Neuron (in vitro differentiated cells): ENCODE data around the gene TRERF1.

Experiments
- H2AFZ ChIP-seq: one replicate; pipeline ENCODE4 v1.6.1; 2013; ENCODE audit warnings: low read depth, mild to moderate bottlenecking, inconsistent platforms, low read length, moderate library complexity
- H3K27me3 ChIP-seq: one replicate; pipeline ENCODE4 v1.6.1; 2013; ENCODE audit warnings: low read length; ENCODE audit not compliant: insufficient read depth
- H3K36me3 ChIP-seq: one replicate; pipeline ENCODE4 v1.6.1; 2013; ENCODE audit warnings: low read length; ENCODE audit not compliant: insufficient read depth
- H3K4me1 ChIP-seq: one replicate; pipeline ENCODE4 v1.6.1; 2013; ENCODE audit warnings: low read length; ENCODE audit not compliant: insufficient read depth
- H3K4me3 ChIP-seq: 2 replicates; pipeline ENCODE4 v1.5.1; 2013; ENCODE audit warnings: mild to moderate bottlenecking, low read length, moderate library complexity
- H3K9me3 ChIP-seq: one replicate; pipeline ENCODE4 v1.6.1; 2013; ENCODE audit warnings: low read length

The TRERF1 gene

GRCh38 chr6:42264852-42265390, 186.8 kb downstream of the TRERF1 start:
- Histone ChIP-seq H3K27me3 (no peaks in the 10 kb centered on the region), H3K36me3 (peaks cover 50% of the 10 kb centered on the region), H3K4me1 (no peaks in the 10 kb centered on the region), H3K9me3 (no peaks in the 10 kb centered on the region), H2AFZ (no peak overlapping the region), H3K4me3 (no peak overlapping the region)

GRCh38 chr6:42264162-42264851, 187.4 kb downstream of the TRERF1 start:
- H2AFZ ChIP-seq = no peak overlapping the region
- peaks cover 45% of the 10 kb centered on the region for H3K36me3 ChIP-seq
- H3K4me1 ChIP-seq = no peaks in the 10 kb centered on the region
- no peak overlapping the region for H3K4me3 ChIP-seq
- no peaks in the 10 kb centered on the region for H3K27me3 ChIP-seq
- H3K9me3 ChIP-seq = no peaks in the 10 kb centered on the region

DNA sequence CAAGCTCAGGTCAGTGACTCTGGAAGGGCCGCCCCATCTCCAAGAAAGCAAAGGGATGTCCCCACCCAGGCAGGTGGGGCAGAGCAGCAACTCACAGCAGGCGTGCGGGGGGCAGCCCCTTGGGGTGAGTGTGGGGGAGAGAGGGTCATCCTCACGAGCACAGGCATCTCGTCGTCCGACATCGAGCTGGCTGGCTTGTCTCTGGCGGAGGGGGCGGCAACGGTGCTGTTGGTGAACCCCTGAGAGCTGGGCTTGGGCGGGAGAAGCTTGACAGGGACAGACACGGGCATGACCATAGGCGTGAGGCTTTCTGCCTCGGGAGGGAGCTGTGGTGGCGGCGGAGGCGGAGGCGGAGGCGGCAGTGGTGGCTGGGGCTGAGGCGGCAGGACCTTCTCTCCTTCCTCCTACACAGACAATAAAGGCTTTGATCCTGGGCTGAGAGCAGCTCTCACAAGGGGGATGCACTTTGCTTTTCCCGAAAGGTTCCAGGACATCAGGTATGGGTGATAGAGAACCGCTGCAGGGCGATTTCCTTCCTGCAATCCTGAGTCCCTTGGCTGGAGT, 188.5 kb downstream of the TRERF1 start:
- no peak overlapping the region for H3K4me3 ChIP-seq
- H3K9me3 ChIP-seq = no peaks in the 10 kb centered on the region
- no peaks in the 10 kb centered on the region for H3K4me1 ChIP-seq

DNA sequence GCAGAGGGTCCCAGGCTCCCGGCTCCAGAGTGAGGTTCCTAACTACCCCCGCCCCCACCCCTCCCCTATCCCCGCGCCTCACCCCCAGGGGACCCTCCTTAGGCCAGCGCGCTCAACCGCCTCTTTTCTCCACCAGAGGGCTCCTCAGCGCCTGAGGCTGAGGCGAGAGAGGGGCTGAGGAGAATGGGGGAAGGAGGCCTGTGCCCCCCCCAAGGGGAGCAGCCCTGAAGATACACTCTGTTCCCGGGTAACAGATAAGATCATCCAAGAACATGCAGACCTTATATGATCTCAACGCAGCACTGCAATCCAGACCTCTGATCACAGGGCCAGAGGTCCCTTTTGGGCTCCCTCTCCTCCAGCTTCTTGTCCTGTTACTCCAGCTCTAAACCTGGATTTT, 190.8 kb downstream of the TRERF1 start:
- Histone ChIP-seq H3K27me3 (no peaks in the 10 kb centered on the region), H3K9me3 (peaks cover 2% of the 10 kb centered on the region), H3K4me3 (no peak overlapping the region), H3K4me1 (peaks cover 5% of the 10 kb centered on the region), H2AFZ (no peak overlapping the region), H3K36me3 (peaks cover 53% of the 10 kb centered on the region)

More for the DNA sequence above, 188.5 kb downstream of the TRERF1 start:
- H2AFZ ChIP-seq = no peak overlapping the region
- H3K36me3 ChIP-seq = peaks cover 43% of the 10 kb centered on the region
- no peaks in the 10 kb centered on the region for H3K27me3 ChIP-seq

GRCh38 chr6:42260396-42260888, 191.3 kb downstream of the TRERF1 start:
- Histone ChIP-seq H3K27me3 (no peaks in the 10 kb centered on the region), H2AFZ (no peak overlapping the region), H3K4me3 (no peak overlapping the region), H3K9me3 (peaks cover 2% of the 10 kb centered on the region), H3K4me1 (peaks cover 5% of the 10 kb centered on the region), H3K36me3 (peaks cover 53% of the 10 kb centered on the region)

GRCh38 chr6:42259841-42260395, 191.8 kb downstream of the TRERF1 start:
- Histone ChIP-seq H3K36me3 (peaks cover 53% of the 10 kb centered on the region), H2AFZ (no peak overlapping the region), H3K4me1 (peaks cover 5% of the 10 kb centered on the region), H3K27me3 (no peaks in the 10 kb centered on the region), H3K9me3 (peaks cover 2% of the 10 kb centered on the region), H3K4me3 (no peak overlapping the region)

DNA sequence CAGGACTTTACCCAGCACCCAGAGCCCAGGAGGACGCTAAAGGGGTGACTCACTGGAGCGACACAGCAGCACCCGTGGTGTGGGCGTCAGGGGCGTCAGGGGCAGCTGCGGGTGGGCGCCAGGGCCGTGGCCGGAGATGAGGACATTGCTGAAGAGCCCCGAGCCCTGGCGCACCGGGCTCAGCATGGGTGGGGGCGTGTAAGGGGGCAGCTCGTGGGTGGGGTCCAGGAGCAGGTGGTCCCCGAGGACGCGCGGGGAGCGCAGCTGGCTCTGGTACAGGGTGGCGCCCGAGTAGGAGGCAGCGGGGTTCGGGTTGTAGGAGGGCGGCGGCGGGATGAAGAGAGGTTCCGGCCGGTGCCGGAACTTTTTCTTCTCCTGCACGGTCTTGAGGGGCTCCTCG, 192.4 kb downstream of the TRERF1 start:
- H3K36me3 ChIP-seq = peaks cover 53% of the 10 kb centered on the region
- peaks cover 2% of the 10 kb centered on the region for H3K9me3 ChIP-seq
- no peak overlapping the region for H2AFZ ChIP-seq
- H3K27me3 ChIP-seq = no peaks in the 10 kb centered on the region
- no peak overlapping the region for H3K4me3 ChIP-seq
- H3K4me1 ChIP-seq = peaks cover 5% of the 10 kb centered on the region

- Histone ChIP-seq H3K36me3 (peaks cover 57% of the 10 kb centered on the region), H3K27me3 (no peaks in the 10 kb centered on the region), H2AFZ (no peak overlapping the region), H3K4me1 (peaks cover 5% of the 10 kb centered on the region), H3K4me3 (no peak overlapping the region), H3K9me3 (peaks cover 2% of the 10 kb centered on the region)
These were observed 194.1 kb downstream of the TRERF1 start for GRCh38 chr6:42257614-42258013.

GRCh38 chr6:42257063-42257462, 194.7 kb downstream of the TRERF1 start:
- Histone ChIP-seq H3K36me3 (peaks cover 63% of the 10 kb centered on the region), H3K4me1 (peaks cover 5% of the 10 kb centered on the region), H3K9me3 (peaks cover 2% of the 10 kb centered on the region), H3K27me3 (no peaks in the 10 kb centered on the region), H2AFZ (no peak overlapping the region), H3K4me3 (no peak overlapping the region)

- H3K36me3 ChIP-seq = peaks cover 70% of the 10 kb centered on the region
- no peak overlapping the region for H2AFZ ChIP-seq
- no peaks in the 10 kb centered on the region for H3K27me3 ChIP-seq
- peaks cover 2% of the 10 kb centered on the region for H3K9me3 ChIP-seq
- no peak overlapping the region for H3K4me3 ChIP-seq
- peaks cover 14% of the 10 kb centered on the region for H3K4me1 ChIP-seq
These were observed 196.7 kb downstream of the TRERF1 start for GRCh38 chr6:42255050-42255449.

DNA sequence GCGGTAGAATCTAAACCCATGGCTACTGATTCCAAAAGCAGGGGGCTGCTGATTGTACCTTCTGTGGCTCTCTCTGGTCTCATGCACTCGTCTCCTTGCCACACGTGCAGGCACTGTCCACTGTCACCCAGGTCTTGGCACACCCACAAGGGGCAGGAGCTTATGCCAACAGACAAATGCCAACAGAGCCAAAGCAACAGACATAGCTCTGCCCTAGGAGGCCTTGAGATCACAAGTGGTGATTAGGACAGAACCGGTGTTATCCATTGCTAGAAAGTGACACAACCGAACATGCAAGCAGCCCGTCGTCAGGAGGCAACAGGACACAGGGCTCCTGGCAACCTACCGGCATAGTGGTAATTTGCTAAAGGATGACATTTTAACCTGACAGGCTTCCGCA, 197.2 kb downstream of the TRERF1 start:
- H3K4me3 ChIP-seq = no peak overlapping the region
- no peaks in the 10 kb centered on the region for H3K27me3 ChIP-seq
- peaks cover 14% of the 10 kb centered on the region for H3K4me1 ChIP-seq
- H3K36me3 ChIP-seq = peaks cover 75% of the 10 kb centered on the region
- peaks cover 2% of the 10 kb centered on the region for H3K9me3 ChIP-seq
- no peak overlapping the region for H2AFZ ChIP-seq

- Histone ChIP-seq H3K36me3 (peaks cover 77% of the 10 kb centered on the region), H3K27me3 (no peaks in the 10 kb centered on the region), H2AFZ (no peak overlapping the region), H3K9me3 (peaks cover 2% of the 10 kb centered on the region), H3K4me3 (no peak overlapping the region), H3K4me1 (peaks cover 10% of the 10 kb centered on the region)
These were observed 199.7 kb downstream of the TRERF1 start for GRCh38 chr6:42251911-42252637.

DNA sequence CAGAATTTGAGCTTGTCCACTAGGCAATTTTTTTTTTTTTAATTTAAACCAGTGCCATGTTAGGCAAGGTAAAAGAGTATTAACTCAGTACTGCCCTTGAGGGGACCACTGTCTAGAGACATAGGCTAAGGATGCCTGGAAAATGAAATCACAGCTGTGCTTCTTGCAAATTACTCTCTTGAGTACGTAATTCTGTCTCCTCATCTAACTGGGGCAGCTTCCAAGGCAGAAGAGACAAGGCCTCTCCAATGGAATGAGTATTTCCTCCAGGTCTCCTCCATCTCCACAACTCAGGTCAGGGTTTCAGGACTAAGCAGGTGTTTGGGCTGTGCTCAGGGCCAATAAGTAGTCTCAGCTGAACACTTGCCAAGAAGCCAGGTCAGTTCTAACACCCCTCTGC, 200.2 kb downstream of the TRERF1 start:
- Histone ChIP-seq H3K36me3 (peaks cover 73% of the 10 kb centered on the region), H3K9me3 (no peaks in the 10 kb centered on the region), H2AFZ (no peak overlapping the region), H3K4me1 (peaks cover 10% of the 10 kb centered on the region), H3K4me3 (no peak overlapping the region), H3K27me3 (no peaks in the 10 kb centered on the region)
